H1 (cell line): ENCODE results near the gene GGT7. TPM values are rescaled to one million over a fixed set of nuclear protein-coding genes. Genes with fewer than 3 reads are reported as not detected.

ENCODE experiments used
- CTCF ChIA-PET: fragments of 300-600 bp; sonication (Branson Sonifier 250); formaldehyde crosslinking; loops from one replicate; lab custom pipeline; 2021; ENCODE audit not compliant: partially characterized antibody; lab: Charles Lee
- POLR2A ChIA-PET: fragments of 300-600 bp; sonication (Branson Sonifier 250); formaldehyde crosslinking; loops from one replicate; lab custom pipeline; 2021; ENCODE audit warnings: inconsistent platforms; ENCODE audit not compliant: partially characterized antibody; lab: Charles Lee
- DNase-seq, 2 experiments: peaks; one replicate each; pipeline versions ENCODE4 v3.0.0 to v3.0.0-alpha.2; 2010 to 2022; ENCODE audit warnings: low spot score in 2 of 2, low read depth in 1 of 2, mixed read lengths in 1 of 2
- FAIRE-seq: peaks from 2 replicates; lab custom pipeline; 2011; peaks lifted over from hg19 to GRCh38; lab: Jason Lieb, UNC
- H2AFZ ChIP-seq: 2 replicates; pipeline ENCODE4 v1.8.1; 2012; ENCODE audit warnings: low read length, inconsistent platforms
- H2AK5ac ChIP-seq: 2 replicates; pipeline ENCODE4 v1.6.1; 2013; ENCODE audit warnings: low read depth, low read length
- H2BK120ac ChIP-seq: replicated peaks from 2 replicates; pipeline ENCODE3; 2013; ENCODE audit warnings: low read depth, low read length, inconsistent platforms
- H2BK12ac ChIP-seq: 2 replicates; pipeline ENCODE4 v1.6.1; 2013; ENCODE audit warnings: low read depth, low read length
- H2BK15ac ChIP-seq: 2 replicates; pipeline ENCODE4 v1.6.1; 2013; ENCODE audit warnings: low read length
- H2BK20ac ChIP-seq: 2 replicates; pipeline ENCODE4 v1.6.1; 2013; ENCODE audit warnings: low read length
- H2BK5ac ChIP-seq: 2 replicates; pipeline ENCODE4 v1.6.1; 2013; ENCODE audit warnings: low read depth, low read length
- H3K14ac ChIP-seq: 2 replicates; pipeline ENCODE4 v1.6.1; 2013; ENCODE audit warnings: inconsistent platforms; ENCODE audit not compliant: insufficient read length
- H3K18ac ChIP-seq: 2 replicates; pipeline ENCODE4 v1.6.1; 2013; ENCODE audit warnings: low read length; ENCODE audit errors: extremely low read depth
- H3K23ac ChIP-seq: 2 replicates; pipeline ENCODE4 v1.6.1; 2013; ENCODE audit warnings: inconsistent platforms; ENCODE audit not compliant: insufficient read length
- H3K23me2 ChIP-seq: 2 replicates; pipeline ENCODE4 v1.6.1; 2013; ENCODE audit warnings: low read depth, low read length
- H3K27ac ChIP-seq: 2 replicates; pipeline ENCODE4 v1.6.1; 2011; ENCODE audit warnings: low read depth, low read length, inconsistent platforms
- H3K27me3 ChIP-seq, 4 experiments: replicated peaks in 1 of 4; 1 replicate in 1 of 4; 2 replicates in 3 of 4; pipeline versions ENCODE4 v1.6.1 to v1.8.1; 2011 to 2013; ENCODE audit warnings: low read length in 3 of 4, mild to moderate bottlenecking in 3 of 4, inconsistent platforms in 2 of 4, mixed read lengths in 2 of 4, moderate library complexity in 1 of 4; ENCODE audit not compliant: control insufficient read depth in 3 of 4, insufficient read depth in 3 of 4; ENCODE audit errors: extremely low read depth in 1 of 4
- H3K36me3 ChIP-seq, 4 experiments: 2 replicates each; pipeline versions ENCODE4 v1.6.1 to v1.8.1; 2011 to 2013; ENCODE audit warnings: mild to moderate bottlenecking in 4 of 4, low read length in 3 of 4, moderate library complexity in 2 of 4, control low read depth in 1 of 4, inconsistent platforms in 1 of 4; ENCODE audit not compliant: insufficient read depth in 4 of 4, control insufficient read depth in 2 of 4
- H3K4ac ChIP-seq: replicated peaks from 2 replicates; pipeline ENCODE3; 2013; ENCODE audit warnings: low read length, low read depth, mixed read lengths, inconsistent platforms; ENCODE audit not compliant: insufficient read length
- H3K4me1 ChIP-seq, 4 experiments: replicated peaks in 1 of 4; 1 replicate in 1 of 4; 2 replicates in 3 of 4; pipeline versions ENCODE4 v1.6.1 to v1.8.1; 2011 to 2013; ENCODE audit warnings: low read length in 3 of 4, inconsistent platforms in 2 of 4, mixed read lengths in 1 of 4; ENCODE audit not compliant: insufficient read depth in 4 of 4, control insufficient read depth in 3 of 4
- H3K4me2 ChIP-seq, 2 experiments: 2 replicates each; pipeline versions ENCODE4 v1.6.1 to v1.8.1; 2011 to 2013; ENCODE audit warnings: low read depth in 2 of 2, low read length in 2 of 2, control low read depth in 1 of 2, inconsistent platforms in 1 of 2, mild to moderate bottlenecking in 1 of 2; ENCODE audit not compliant: insufficient read depth in 1 of 2
- H3K4me3 ChIP-seq, 4 experiments: fragments of 200-600, 300-600 bp in 1 of 4; sonication (generic), shearing (Covaris generic), sonication (Bioruptor Twin) in 1 of 4; 2 replicates each; pipeline versions ENCODE4 v1.5.1 to v1.8.1; 2011 to 2016; ENCODE audit warnings: low read length in 4 of 4, low read depth in 3 of 4, control low read depth in 2 of 4, inconsistent platforms in 2 of 4, mild to moderate bottlenecking in 2 of 4, mixed read lengths in 1 of 4, moderate library complexity in 1 of 4; ENCODE audit not compliant: insufficient read depth in 2 of 4; ENCODE audit errors: extremely low read depth in 1 of 4
- H3K56ac ChIP-seq: replicated peaks from 2 replicates; pipeline ENCODE3; 2013; ENCODE audit warnings: low read depth, mild to moderate bottlenecking, mixed read lengths, low read length, inconsistent platforms; ENCODE audit not compliant: insufficient read length
- H3K79me1 ChIP-seq: 2 replicates; pipeline ENCODE4 v1.6.1; 2013; ENCODE audit warnings: low read depth, low read length, control low read depth
- H3K79me2 ChIP-seq, 2 experiments: 2 replicates each; pipeline versions ENCODE4 v1.6.1 to v1.8.1; 2012 to 2013; ENCODE audit warnings: low read length in 2 of 2, mild to moderate bottlenecking in 2 of 2, inconsistent platforms in 1 of 2; ENCODE audit not compliant: insufficient read depth in 2 of 2, control insufficient read depth in 1 of 2
- H3K9ac ChIP-seq, 4 experiments: replicated peaks in 1 of 4; 1 replicate in 1 of 4; 2 replicates in 3 of 4; pipeline versions ENCODE4 v1.6.1 to v1.8.1; 2011 to 2013; ENCODE audit warnings: low read depth in 3 of 4, low read length in 3 of 4, control low read depth in 2 of 4, mild to moderate bottlenecking in 2 of 4, moderate library complexity in 2 of 4, inconsistent platforms in 1 of 4; ENCODE audit errors: extremely low read depth in 1 of 4
- H3K9me3 ChIP-seq, 2 experiments: 2 replicates each; pipeline versions ENCODE4 v1.6.1 to v1.8.1; 2012 to 2013; ENCODE audit warnings: mild to moderate bottlenecking in 2 of 2, moderate library complexity in 2 of 2, control low read depth in 1 of 2, inconsistent platforms in 1 of 2, low read depth in 1 of 2, low read length in 1 of 2, mixed read lengths in 1 of 2; ENCODE audit not compliant: insufficient read depth in 2 of 2
- H4K20me1 ChIP-seq, 2 experiments: replicated peaks in 1 of 2; 2 replicates each; pipeline versions ENCODE3 to v1.8.1; 2011 to 2013; ENCODE audit warnings: inconsistent platforms in 2 of 2, low read length in 2 of 2, mild to moderate bottlenecking in 1 of 2; ENCODE audit not compliant: insufficient read depth in 2 of 2, control insufficient read depth in 1 of 2
- H4K5ac ChIP-seq: 2 replicates; pipeline ENCODE4 v1.6.1; 2013; ENCODE audit warnings: low read length, low read depth, mixed read lengths, inconsistent platforms; ENCODE audit not compliant: insufficient read length
- H4K8ac ChIP-seq: 2 replicates; pipeline ENCODE4 v1.8.0; 2013; ENCODE audit warnings: mild to moderate bottlenecking, moderate library complexity, low read length, inconsistent platforms; ENCODE audit not compliant: insufficient read depth; ENCODE audit errors: extremely low read depth
- H4K91ac ChIP-seq: replicated peaks from 2 replicates; pipeline ENCODE3; 2013; ENCODE audit warnings: low read length, mixed read lengths, inconsistent platforms; ENCODE audit not compliant: insufficient read length
- CBX8 ChIP-seq: fragments of 300-800, 300-1000 bp; sonication (generic); IDR thresholded peaks from 2 replicates; pipeline ENCODE4 v1.7.1; 2016; ENCODE audit warnings: low read depth, low read length, borderline replicate concordance
- EP300 ChIP-seq, 2 experiments: IDR thresholded peaks; 1 replicate in 1 of 2; 2 replicates in 1 of 2; pipeline ENCODE4 v1.6.1; 2011 to 2012; ENCODE audit warnings: low read depth in 2 of 2, low read length in 2 of 2, mild to moderate bottlenecking in 2 of 2, borderline replicate concordance in 1 of 2, inconsistent platforms in 1 of 2, moderate library complexity in 1 of 2
- FOSL1 ChIP-seq: IDR thresholded peaks from 2 replicates; pipeline ENCODE4 v1.6.1; 2011; ENCODE audit warnings: mild to moderate bottlenecking, low read depth, low read length, moderate library complexity; ENCODE audit not compliant: insufficient read depth
- KDM4A ChIP-seq: IDR thresholded peaks from one replicate; pipeline ENCODE4 v1.7.1; 2012; ENCODE audit warnings: low read depth, mild to moderate bottlenecking, moderate library complexity, low read length, inconsistent platforms; ENCODE audit not compliant: severe bottlenecking
- NANOG ChIP-seq: IDR thresholded peaks from 2 replicates; pipeline ENCODE4 v1.6.1; 2011; ENCODE audit warnings: low read length, low read depth, mild to moderate bottlenecking, inconsistent platforms; ENCODE audit not compliant: insufficient read depth, poor library complexity, severe bottlenecking
- PHF8 ChIP-seq: fragments of 200-600 bp; sonication (generic); conservative IDR thresholded peaks from 2 replicates; pipeline ENCODE4 v1.7.1; 2012; ENCODE audit warnings: low read depth, mild to moderate bottlenecking, inconsistent platforms, low read length, moderate library complexity
- RBBP5 ChIP-seq: IDR thresholded peaks from 2 replicates; pipeline ENCODE4 v1.7.1; 2012; ENCODE audit warnings: low read depth, mild to moderate bottlenecking, inconsistent platforms, low read length, moderate library complexity, borderline replicate concordance
- RFX5 ChIP-seq: IDR thresholded peaks from 2 replicates; pipeline ENCODE4 v1.6.1; 2011; ENCODE audit warnings: low read depth, low read length, improper control_type of control experiment, borderline replicate concordance
- SP2 ChIP-seq: IDR thresholded peaks from 2 replicates; pipeline ENCODE4 v1.6.1; 2012; ENCODE audit warnings: mild to moderate bottlenecking, low read length, inconsistent platforms
- SP4 ChIP-seq: IDR thresholded peaks from 2 replicates; pipeline ENCODE4 v1.6.1; 2012; ENCODE audit warnings: low read length, inconsistent platforms
- SUZ12 ChIP-seq: fragments of 200-600 bp; sonication (generic); IDR thresholded peaks from 2 replicates; pipeline ENCODE4 v1.6.1; 2012; ENCODE audit warnings: mild to moderate bottlenecking, inconsistent platforms, low read length, moderate library complexity, mixed read lengths
- TEAD4 ChIP-seq: IDR thresholded peaks from 2 replicates; pipeline ENCODE4 v1.6.1; 2012; ENCODE audit warnings: low read depth, low read length, inconsistent platforms, mixed read lengths
- WGBS, 2 experiments: shearing (Covaris generic) in 1 of 2; methylation state at CpG; one replicate each; pipeline versions ENCODE4 v1.1.6 to v1.1.7; 2013 to 2015; ENCODE audit warnings: low lambda C conversion rate in 2 of 2, mixed read lengths in 2 of 2, inconsistent platforms in 1 of 2, low coverage in 1 of 2, missing lambda C conversion rate in 1 of 2; ENCODE audit not compliant: insufficient replicate concordance in 2 of 2, insufficient coverage in 1 of 2, insufficient read length in 1 of 2; ENCODE audit errors: extremely low coverage in 1 of 2, missing lambda C conversion rate in 1 of 2; 5-methylcytosine and 5-hydroxymethylcytosine counted together
- polyA plus RNA-seq, 7 experiments: library from polyadenylated mRNA; depleted of rRNA in 3 of 7; stranded (reverse) in 5 of 7; unstranded in 2 of 7; fragments of >200 nt in 5 of 7; fragments of 200-250 nt in 2 of 7; gene quantifications; 1 replicate in 5 of 7; 2 replicates in 1 of 7; 4 replicates in 1 of 7; pipeline versions ENCODE4 v1.2.1 to v1.2.3, GENCODE V29; 2011 to 2013; ENCODE audit warnings: missing spikeins in 2 of 7, mixed read lengths in 2 of 7
- total RNA-seq: library from RNA; stranded (reverse); fragmentation: NEBNext Ultra II Directional; extraction: Animal tissue kit (Norgen Biotek cat#: 25700); gene quantifications from 2 replicates; pipeline ENCODE4 v1.2.1, GENCODE V29; 2021
- TF ChIP-seq, protein P1 (sequence below): IDR thresholded peaks from 2 replicates; pipeline ENCODE4 v1.6.1; 2011; ENCODE audit warnings: low read length, improper control_type of control experiment

The GGT7 gene
- total and polyA plus RNA-seq, 2 of the 8 experiments (the other 6 are each of a cell fraction or from before 2014, with no cell fraction given) = 20.2 to 25.5 TPM

DNA sequence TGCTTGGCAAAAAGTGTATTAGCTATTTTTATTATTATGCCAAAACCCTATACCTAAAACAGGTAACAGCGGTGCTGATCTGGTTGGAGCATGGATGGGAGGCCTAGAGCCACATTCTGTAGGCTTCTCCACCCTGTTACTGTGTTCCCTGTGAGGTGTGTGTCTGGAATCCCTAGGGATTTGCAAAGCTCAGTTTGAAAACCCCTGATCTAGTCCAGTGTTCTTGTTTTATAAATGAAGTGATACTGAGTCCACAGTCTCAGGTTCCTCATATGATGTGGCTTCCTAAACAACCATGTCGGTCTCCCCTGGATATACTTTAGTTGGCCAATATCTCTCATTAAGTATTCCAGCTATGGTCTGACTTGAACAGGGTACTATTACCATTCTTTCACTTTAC is 20.0 kb upstream of the GGT7 start:
- DNase-seq (no peak), FAIRE-seq (no peak)
- Histone ChIP-seq H2BK15ac (no peak overlapping the region), H3K18ac (no peak overlapping the region), H3K27ac (no peak overlapping the region), H2BK12ac (no peak overlapping the region), H3K4me2 (no peak overlapping the region), H4K20me1 (no peaks in the 10 kb centered on the region), H3K79me2 (no peaks in the 10 kb centered on the region), H3K56ac (no peak overlapping the region), H2BK5ac (no peak overlapping the region), H2BK20ac (no peak overlapping the region), H3K23me2 (no peaks in the 10 kb centered on the region), H2BK120ac (no peak overlapping the region), H3K14ac (no peak overlapping the region), H3K9me3 (no peaks in the 10 kb centered on the region), H3K27me3 (no peaks in the 10 kb centered on the region), H2AFZ (no peak overlapping the region), H2AK5ac (no peak overlapping the region), H3K79me1 (no peaks in the 10 kb centered on the region; the same call in 1 of the 2 replicates), H3K36me3 (no peaks in the 10 kb centered on the region), H4K8ac (no peak overlapping the region), H3K4me3 (no peak overlapping the region), H3K4ac (no peak overlapping the region), H4K5ac (no peak overlapping the region), H3K23ac (no peak overlapping the region), H3K9ac (no peak overlapping the region), H3K4me1 (no peaks in the 10 kb centered on the region), H4K91ac (no peak overlapping the region)
- CTCF ChIA-PET = interaction anchor here (0.7 to 3.0 kb wide), 2 partner anchors 9 to 18 kb away, joined by 4 to 13 read pairs; no protein-coding TSS in a partner anchor
- 87% methylated on average over 2 of the region's 2 CpGs; no CpG with 5 or more reads in 1 of the 2 experiments for WGBS, 2 experiments
- POLR2A ChIA-PET = no interaction called here
- no peak for TF ChIP-seq RFX5
- TF ChIP-seq SP2 = no peak
- TF ChIP-seq, protein P1, sequence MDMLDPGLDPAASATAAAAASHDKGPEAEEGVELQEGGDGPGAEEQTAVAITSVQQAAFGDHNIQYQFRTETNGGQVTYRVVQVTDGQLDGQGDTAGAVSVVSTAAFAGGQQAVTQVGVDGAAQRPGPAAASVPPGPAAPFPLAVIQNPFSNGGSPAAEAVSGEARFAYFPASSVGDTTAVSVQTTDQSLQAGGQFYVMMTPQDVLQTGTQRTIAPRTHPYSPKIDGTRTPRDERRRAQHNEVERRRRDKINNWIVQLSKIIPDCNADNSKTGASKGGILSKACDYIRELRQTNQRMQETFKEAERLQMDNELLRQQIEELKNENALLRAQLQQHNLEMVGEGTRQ = no peak
- no peak for TF ChIP-seq SP4
- no peak for TF ChIP-seq RBBP5
- TF ChIP-seq PHF8 = no peak
- TF ChIP-seq EP300 (IDR thresholded peaks at IDR 0.05; ENCODE audit: borderline replicate concordance in 1 of 2, low read depth in 2 of 2, low read length in 2 of 2) = no peak
- no peak for TF ChIP-seq NANOG
- TF ChIP-seq CBX8 = no peak
- TF ChIP-seq FOSL1 = no peak
- TF ChIP-seq TEAD4 = no peak
- TF ChIP-seq SUZ12 = no peak
- TF ChIP-seq KDM4A = no peak
